SK-N-SH (cell line): ENCODE measurements around the gene RNF32.

Source experiments
- ELF1 ChIP-seq: IDR thresholded peaks from 2 replicates; pipeline ENCODE4 v1.4.0; 2012
- EP300 ChIP-seq, 2 experiments: IDR thresholded peaks; 2 replicates each; pipeline versions ENCODE4 v1.4.0 to v1.6.1; 2012; ENCODE audit warnings: borderline replicate concordance in 1 of 2, low read depth in 1 of 2, low read length in 1 of 2
- FOXJ3 ChIP-seq: sonication (generic); formaldehyde crosslinking; IDR thresholded peaks from 2 replicates; pipeline ENCODE4 v1.5.1; 2020; ENCODE audit warnings: mild to moderate bottlenecking, missing genetic modification reagents
- GABPA ChIP-seq: IDR thresholded peaks from 2 replicates; pipeline ENCODE4 v1.4.0; 2012; ENCODE audit warnings: low read depth, mild to moderate bottlenecking
- JUND ChIP-seq: IDR thresholded peaks from 2 replicates; pipeline ENCODE4 v1.4.0; 2012
- NRF1 ChIP-seq: IDR thresholded peaks from 2 replicates; pipeline ENCODE4 v1.6.1; 2012; ENCODE audit warnings: low read depth, mild to moderate bottlenecking, low read length
- PBX3 ChIP-seq: IDR thresholded peaks from 2 replicates; pipeline ENCODE4; 2012
- POLR2AphosphoS5 ChIP-seq: IDR thresholded peaks from 2 replicates; pipeline ENCODE4 v1.6.1; 2012; ENCODE audit warnings: low read depth, low read length
- RFX5 ChIP-seq: IDR thresholded peaks from 2 replicates; pipeline ENCODE4 v1.6.1; 2012; ENCODE audit warnings: mild to moderate bottlenecking, improper control_type of control experiment, low read length
- TAF1 ChIP-seq: IDR thresholded peaks from 2 replicates; pipeline ENCODE4 v1.6.1; 2012; ENCODE audit warnings: low read depth, mild to moderate bottlenecking, low read length, moderate library complexity, borderline replicate concordance
- TEAD4 ChIP-seq: IDR thresholded peaks from 2 replicates; pipeline ENCODE4 v1.4.0; 2012; ENCODE audit warnings: mild to moderate bottlenecking, borderline replicate concordance; ENCODE audit not compliant: insufficient read depth
- TF ChIP-seq, protein P1 (sequence below): fragments of 200-600 bp; sonication (generic); IDR thresholded peaks from 2 replicates; pipeline ENCODE4 v1.6.1; 2017; ENCODE audit warnings: antibody characterized with exemption, mild to moderate bottlenecking, moderate library complexity
- TF ChIP-seq, protein P2 (sequence below): IDR thresholded peaks from 2 replicates; pipeline ENCODE4 v1.4.0; 2012; ENCODE audit warnings: low read depth

DNA sequence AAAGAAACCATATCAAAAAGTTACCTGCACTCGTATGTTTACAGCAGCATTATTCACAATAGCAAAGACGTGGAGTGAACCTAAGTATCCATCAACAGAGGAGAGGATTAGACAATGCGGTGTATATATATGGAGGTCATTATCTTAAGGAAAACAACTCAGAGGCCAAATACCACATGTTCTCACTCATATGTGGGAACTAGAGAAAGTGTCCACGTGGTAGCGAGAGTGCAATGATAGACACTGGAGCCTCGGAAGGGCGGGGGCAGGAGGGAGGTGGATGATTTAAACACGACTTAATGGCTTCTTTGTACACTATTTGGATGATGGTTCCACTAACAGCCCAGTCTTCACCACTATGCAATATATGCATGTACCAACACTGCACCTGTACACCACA lies 40.1 kb upstream of the RNF32 start:
- TF ChIP-seq, protein P1, sequence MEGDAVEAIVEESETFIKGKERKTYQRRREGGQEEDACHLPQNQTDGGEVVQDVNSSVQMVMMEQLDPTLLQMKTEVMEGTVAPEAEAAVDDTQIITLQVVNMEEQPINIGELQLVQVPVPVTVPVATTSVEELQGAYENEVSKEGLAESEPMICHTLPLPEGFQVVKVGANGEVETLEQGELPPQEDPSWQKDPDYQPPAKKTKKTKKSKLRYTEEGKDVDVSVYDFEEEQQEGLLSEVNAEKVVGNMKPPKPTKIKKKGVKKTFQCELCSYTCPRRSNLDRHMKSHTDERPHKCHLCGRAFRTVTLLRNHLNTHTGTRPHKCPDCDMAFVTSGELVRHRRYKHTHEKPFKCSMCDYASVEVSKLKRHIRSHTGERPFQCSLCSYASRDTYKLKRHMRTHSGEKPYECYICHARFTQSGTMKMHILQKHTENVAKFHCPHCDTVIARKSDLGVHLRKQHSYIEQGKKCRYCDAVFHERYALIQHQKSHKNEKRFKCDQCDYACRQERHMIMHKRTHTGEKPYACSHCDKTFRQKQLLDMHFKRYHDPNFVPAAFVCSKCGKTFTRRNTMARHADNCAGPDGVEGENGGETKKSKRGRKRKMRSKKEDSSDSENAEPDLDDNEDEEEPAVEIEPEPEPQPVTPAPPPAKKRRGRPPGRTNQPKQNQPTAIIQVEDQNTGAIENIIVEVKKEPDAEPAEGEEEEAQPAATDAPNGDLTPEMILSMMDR = no peak
- TF ChIP-seq POLR2AphosphoS5 (no peak), PBX3 (no peak), NRF1 (no peak), GABPA (no peak), TEAD4 (no peak), JUND (no peak), FOXJ3 (CRISPR knock-in tag) (no peak), RFX5 (no peak), ELF1 (no peak), TAF1 (no peak), EP300 (IDR thresholded peaks at IDR 0.05; ENCODE audit: borderline replicate concordance in 1 of 2, low read depth in 1 of 2, low read length in 1 of 2) (no peak)
- TF ChIP-seq, protein P2, sequence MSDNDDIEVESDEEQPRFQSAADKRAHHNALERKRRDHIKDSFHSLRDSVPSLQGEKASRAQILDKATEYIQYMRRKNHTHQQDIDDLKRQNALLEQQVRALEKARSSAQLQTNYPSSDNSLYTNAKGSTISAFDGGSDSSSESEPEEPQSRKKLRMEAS = no peak
